ENCODE results near the gene TOX2. TPM values are rescaled to one million over a fixed set of nuclear protein-coding genes. Genes with fewer than 3 reads are reported as not detected.

The TOX2 gene
- total RNA-seq, 2 experiments from 2014 or later, result 0.23 TPM; not detected in 1

- Histone ChIP-seq H3K4me1 (ENCODE audit: insufficient read depth, low read length, poor library complexity, severe bottlenecking) (no peaks in the 10 kb centered on the region), H3K36me3 (ENCODE audit: insufficient read depth, low read length) (no peaks in the 10 kb centered on the region), H3K79me2 (ENCODE audit: insufficient read depth, low read depth, low read length) (no peaks in the 10 kb centered on the region), H2AFZ (ENCODE audit: low read length) (no peak overlapping the region), H3K27ac (ENCODE audit: low read depth, low read length, poor library complexity, severe bottlenecking) (no peak overlapping the region), H3K9me3 (ENCODE audit: low read length) (no peaks in the 10 kb centered on the region), H3K9me2 (ENCODE audit: insufficient read depth, low read length) (no peaks in the 10 kb centered on the region), H3K4me2 (ENCODE audit: low read length) (no peak overlapping the region), H4K20me1 (ENCODE audit: insufficient read depth, low read length) (no peaks in the 10 kb centered on the region), H3K4me3 (ENCODE audit: low read depth, low read length, poor library complexity, severe bottlenecking) (no peak overlapping the region)
- CTCF ChIA-PET (ENCODE audit: unreplicated experiment), result no interaction called here
- no peak for DNase-seq (ENCODE audit: low spot score)
- intact Hi-C loops (cut with micrococcal nuclease; ENCODE audit: unreplicated experiment), result no loop called here
- POLR2A ChIA-PET, result interaction anchor here (0.6 kb wide), 1 partner anchor 8 kb away, joined by 3 read pairs; no protein-coding TSS in a partner anchor
- TF ChIP-seq, protein P1, sequence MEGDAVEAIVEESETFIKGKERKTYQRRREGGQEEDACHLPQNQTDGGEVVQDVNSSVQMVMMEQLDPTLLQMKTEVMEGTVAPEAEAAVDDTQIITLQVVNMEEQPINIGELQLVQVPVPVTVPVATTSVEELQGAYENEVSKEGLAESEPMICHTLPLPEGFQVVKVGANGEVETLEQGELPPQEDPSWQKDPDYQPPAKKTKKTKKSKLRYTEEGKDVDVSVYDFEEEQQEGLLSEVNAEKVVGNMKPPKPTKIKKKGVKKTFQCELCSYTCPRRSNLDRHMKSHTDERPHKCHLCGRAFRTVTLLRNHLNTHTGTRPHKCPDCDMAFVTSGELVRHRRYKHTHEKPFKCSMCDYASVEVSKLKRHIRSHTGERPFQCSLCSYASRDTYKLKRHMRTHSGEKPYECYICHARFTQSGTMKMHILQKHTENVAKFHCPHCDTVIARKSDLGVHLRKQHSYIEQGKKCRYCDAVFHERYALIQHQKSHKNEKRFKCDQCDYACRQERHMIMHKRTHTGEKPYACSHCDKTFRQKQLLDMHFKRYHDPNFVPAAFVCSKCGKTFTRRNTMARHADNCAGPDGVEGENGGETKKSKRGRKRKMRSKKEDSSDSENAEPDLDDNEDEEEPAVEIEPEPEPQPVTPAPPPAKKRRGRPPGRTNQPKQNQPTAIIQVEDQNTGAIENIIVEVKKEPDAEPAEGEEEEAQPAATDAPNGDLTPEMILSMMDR (conservative IDR thresholded peaks at IDR 0.05; ENCODE audit: low read length), result no peak
- BruUV-seq (replicated peaks), result no TSS peak
These were observed 158.5 kb downstream of the TOX2 start for GRCh38 chr20:44073011-44073674.

DNA sequence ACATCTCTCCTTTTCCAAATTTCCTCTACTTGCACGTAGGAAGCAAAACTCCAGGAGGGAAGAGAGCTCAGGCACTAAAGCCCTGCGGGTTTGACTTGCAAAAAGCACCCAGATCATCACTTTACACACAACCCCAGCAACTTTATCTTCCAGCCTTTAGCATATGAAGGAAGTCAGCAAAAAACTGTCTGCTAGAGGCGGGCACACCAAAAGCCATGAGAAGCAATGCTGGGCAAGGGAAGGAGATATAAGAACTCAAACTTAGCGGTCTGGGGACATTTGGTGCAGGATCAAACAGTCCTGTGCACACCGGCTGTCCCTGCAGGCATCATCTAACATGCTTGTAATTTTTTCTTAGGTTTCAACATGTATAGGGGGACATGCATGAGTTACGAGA lies 159.0 kb downstream of the TOX2 start:
- Histone ChIP-seq H3K9me2 (ENCODE audit: insufficient read depth, low read length) (no peaks in the 10 kb centered on the region), H2AFZ (ENCODE audit: low read length) (no peak overlapping the region), H3K4me3 (ENCODE audit: low read depth, low read length, poor library complexity, severe bottlenecking) (no peak overlapping the region), H3K9me3 (ENCODE audit: low read length) (no peaks in the 10 kb centered on the region), H3K27ac (ENCODE audit: low read depth, low read length, poor library complexity, severe bottlenecking) (no peak overlapping the region), H3K36me3 (ENCODE audit: insufficient read depth, low read length) (no peaks in the 10 kb centered on the region), H4K20me1 (ENCODE audit: insufficient read depth, low read length) (no peaks in the 10 kb centered on the region), H3K4me2 (ENCODE audit: low read length) (no peak overlapping the region), H3K79me2 (ENCODE audit: insufficient read depth, low read depth, low read length) (no peaks in the 10 kb centered on the region), H3K4me1 (ENCODE audit: insufficient read depth, low read length, poor library complexity, severe bottlenecking) (no peaks in the 10 kb centered on the region)
- no peak for DNase-seq (ENCODE audit: low spot score)
- ChIA-PET POLR2A (no interaction called here), CTCF (ENCODE audit: unreplicated experiment) (no interaction called here)
- intact Hi-C loops (cut with micrococcal nuclease; ENCODE audit: unreplicated experiment), result no loop called here
- BruUV-seq (replicated peaks), result no TSS peak
- no peak for TF ChIP-seq EZH2phosphoT487 (IDR thresholded peaks at IDR 0.05; ENCODE audit: borderline replicate concordance, low read depth, low read length)
- TF ChIP-seq, protein P1 (conservative IDR thresholded peaks at IDR 0.05; ENCODE audit: low read length), result no peak

DNA sequence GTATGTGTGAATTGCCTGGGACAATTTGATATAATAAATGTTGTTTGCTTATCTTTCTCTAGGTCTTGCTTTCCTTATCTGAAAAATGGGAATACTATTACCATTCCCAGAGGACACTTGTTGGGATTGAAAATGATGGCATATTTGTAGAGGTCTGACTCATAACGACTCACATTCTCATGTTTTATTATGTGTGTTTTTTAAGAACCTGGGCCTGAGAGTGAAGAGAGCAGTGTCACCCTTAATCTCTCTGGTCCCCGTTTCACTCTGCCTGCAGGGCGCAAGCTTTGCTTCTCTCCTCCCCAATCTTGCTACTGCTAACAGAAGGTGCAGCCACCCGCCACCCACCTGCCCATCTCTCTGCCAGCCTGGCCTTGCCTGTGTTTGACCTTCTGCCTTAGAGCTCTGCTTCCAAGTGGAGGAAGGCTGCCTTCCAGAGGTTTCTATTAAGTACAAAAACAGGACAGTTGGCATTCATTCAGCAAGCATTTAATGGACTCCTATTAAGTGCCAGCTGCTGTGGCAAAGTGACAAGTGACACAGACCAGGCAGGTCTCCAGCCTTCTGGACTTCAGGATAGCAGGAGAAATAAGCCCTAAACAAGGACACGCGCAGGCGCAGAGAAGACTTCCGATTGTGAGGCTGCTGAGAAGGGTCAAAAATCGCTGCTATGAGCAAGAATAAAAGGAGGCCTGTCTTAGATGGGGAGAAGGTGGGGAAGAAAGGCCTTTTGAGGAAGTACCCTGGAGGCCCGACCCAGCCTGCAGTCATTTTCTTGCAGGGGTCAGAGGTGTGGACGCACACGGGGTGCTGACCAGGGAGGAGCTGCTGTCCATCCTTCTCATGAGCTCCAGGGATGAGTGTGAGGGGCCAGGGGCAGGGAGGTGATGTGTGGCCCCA lies 159.8 kb downstream of the TOX2 start:
- intact Hi-C loops (cut with micrococcal nuclease; ENCODE audit: unreplicated experiment), result no loop called here
- BruUV-seq (replicated peaks), result no TSS peak
- no peak overlapping the region for H3K4me3 ChIP-seq (ENCODE audit: low read depth, low read length, poor library complexity, severe bottlenecking)

More for the DNA sequence above, 159.8 kb downstream of the TOX2 start:
- POLR2A ChIA-PET, result no interaction called here
- H3K36me3 ChIP-seq (ENCODE audit: insufficient read depth, low read length), result no peaks in the 10 kb centered on the region
- no peak overlapping the region for H3K27ac ChIP-seq (ENCODE audit: low read depth, low read length, poor library complexity, severe bottlenecking)
- H3K4me1 ChIP-seq (ENCODE audit: insufficient read depth, low read length, poor library complexity, severe bottlenecking), result no peaks in the 10 kb centered on the region
- H4K20me1 ChIP-seq (ENCODE audit: insufficient read depth, low read length), result no peaks in the 10 kb centered on the region
- CTCF ChIA-PET (ENCODE audit: unreplicated experiment), result no interaction called here
- no peak for DNase-seq (ENCODE audit: low spot score)
- H3K79me2 ChIP-seq (ENCODE audit: insufficient read depth, low read depth, low read length), result no peaks in the 10 kb centered on the region
- no peaks in the 10 kb centered on the region for H3K9me3 ChIP-seq (ENCODE audit: low read length)
- H3K4me2 ChIP-seq (ENCODE audit: low read length), result no peak overlapping the region
- H3K9me2 ChIP-seq (ENCODE audit: insufficient read depth, low read length), result no peaks in the 10 kb centered on the region
- TF ChIP-seq, protein P1 (conservative IDR thresholded peaks at IDR 0.05; ENCODE audit: low read length), result no peak
- no peak for TF ChIP-seq EZH2phosphoT487 (IDR thresholded peaks at IDR 0.05; ENCODE audit: borderline replicate concordance, low read depth, low read length)
- H2AFZ ChIP-seq (ENCODE audit: low read length), result no peak overlapping the region
